GM19193 (cell line): ENCODE results near the gene CATSPER4.

Source experiments
- POLR2A ChIP-seq: IDR thresholded peaks from 4 replicates; pipeline ENCODE4 v1.6.1; 2011; ENCODE audit not compliant: insufficient read depth, insufficient read length; ENCODE audit errors: extremely low read depth

Gene CATSPER4

GRCh38 chr1:26171084-26172072 is 19.0 kb upstream of the CATSPER4 start, which contains the start of gene ZNF593OS:
Gene ZNF593OS (minus strand): TSS chr1:26171832. CDS start chr1:26171661, 171 bp downstream.
- TF ChIP-seq POLR2A: no peak

- no peak for TF ChIP-seq POLR2A
These were observed 15.1 kb upstream of the CATSPER4 start for GRCh38 chr1:26175346-26175745.

- TF ChIP-seq POLR2A: no peak
These were observed 13.2 kb upstream of the CATSPER4 start, which contains the start of gene CNKSR1 for GRCh38 chr1:26177182-26177684. Gene CNKSR1 (plus strand): TSS chr1:26177491. CDS start chr1:26177548, 57 bp downstream.

GRCh38 chr1:26180010-26180506 is 10.3 kb upstream of the CATSPER4 start:
- TF ChIP-seq POLR2A: no peak

GRCh38 chr1:26181586-26182382 is 8.6 kb upstream of the CATSPER4 start:
- TF ChIP-seq POLR2A: no peak

GRCh38 chr1:26182383-26182696 is 8.1 kb upstream of the CATSPER4 start:
- TF ChIP-seq POLR2A: no peak

- no peak for TF ChIP-seq POLR2A
These were observed 6.3 kb upstream of the CATSPER4 start for GRCh38 chr1:26184086-26184485.

- no peak for TF ChIP-seq POLR2A
These were observed 5.5 kb upstream of the CATSPER4 start for GRCh38 chr1:26184883-26185282.

- no peak for TF ChIP-seq POLR2A
These were observed 2.5 kb upstream of the CATSPER4 start for GRCh38 chr1:26187882-26188281.

GRCh38 chr1:26188477-26188876 is 1.9 kb upstream of the CATSPER4 start:
- TF ChIP-seq POLR2A: no peak

GRCh38 chr1:26189331-26189730 is 1.1 kb upstream of the CATSPER4 start:
- no peak for TF ChIP-seq POLR2A

- TF ChIP-seq POLR2A: no peak
These were observed 589 bp upstream of the CATSPER4 start for GRCh38 chr1:26189751-26190275.

GRCh38 chr1:26191739-26192138 is 1.3 kb downstream of the CATSPER4 start:
- no peak for TF ChIP-seq POLR2A

- TF ChIP-seq POLR2A: no peak
These were observed 5.4 kb downstream of the CATSPER4 start for GRCh38 chr1:26195805-26196204.

- no peak for TF ChIP-seq POLR2A
These were observed 6.9 kb downstream of the CATSPER4 start for GRCh38 chr1:26197301-26197700.
